ENCODE measurements around the gene ABCA13. TPM values are rescaled to one million over a fixed set of nuclear protein-coding genes. Genes with fewer than 3 reads are reported as not detected.

Gene ABCA13
- total and polyA plus RNA-seq, 2 donors (not counting 3 experiments of a cell fraction or from before 2014, with no cell fraction given), result 0.01 to 0.11 TPM

DNA sequence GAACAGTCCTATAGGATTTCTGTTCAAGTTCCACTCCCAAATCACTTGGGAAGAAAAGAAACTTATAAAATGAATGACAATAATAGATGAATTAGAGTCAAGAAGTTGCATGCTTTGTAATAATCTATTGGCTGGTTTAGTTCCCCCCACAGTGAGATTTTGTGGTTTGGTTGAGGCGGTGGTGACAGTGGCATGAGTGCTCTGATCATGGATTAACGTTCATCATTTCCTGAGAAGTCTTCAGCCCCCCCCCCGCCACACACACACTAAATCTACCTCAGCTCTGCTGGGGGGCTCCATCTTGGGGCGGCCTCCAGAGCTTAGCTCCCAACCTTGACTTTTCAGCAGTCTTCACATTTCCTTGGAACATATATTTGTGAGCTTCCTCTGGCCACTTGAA is 121.7 kb downstream of the ABCA13 start:
- H3K27ac ChIP-seq (ENCODE audit: insufficient read depth, low read depth, low read length), result no peak overlapping the region
- intact Hi-C loops (cut with micrococcal nuclease), result no loop called here
- H3K36me3 ChIP-seq (ENCODE audit: control insufficient read depth in 2 of 2, extremely low read depth in 1 of 2, insufficient read depth in 2 of 2, low read length in 2 of 2), result no peaks in the 10 kb centered on the region
- no peak for TF ChIP-seq JUN (IDR thresholded peaks at IDR 0.05; ENCODE audit: borderline replicate concordance, insufficient read depth, insufficient read length, low read depth)
- no peak for TF ChIP-seq EZH2 (IDR thresholded peaks at IDR 0.05; ENCODE audit: borderline replicate concordance, low read depth, low read length, severe bottlenecking)
- no peak for TF ChIP-seq MYC (IDR thresholded peaks at IDR 0.05; ENCODE audit: low read depth, low read length)
- TF ChIP-seq, protein P1, sequence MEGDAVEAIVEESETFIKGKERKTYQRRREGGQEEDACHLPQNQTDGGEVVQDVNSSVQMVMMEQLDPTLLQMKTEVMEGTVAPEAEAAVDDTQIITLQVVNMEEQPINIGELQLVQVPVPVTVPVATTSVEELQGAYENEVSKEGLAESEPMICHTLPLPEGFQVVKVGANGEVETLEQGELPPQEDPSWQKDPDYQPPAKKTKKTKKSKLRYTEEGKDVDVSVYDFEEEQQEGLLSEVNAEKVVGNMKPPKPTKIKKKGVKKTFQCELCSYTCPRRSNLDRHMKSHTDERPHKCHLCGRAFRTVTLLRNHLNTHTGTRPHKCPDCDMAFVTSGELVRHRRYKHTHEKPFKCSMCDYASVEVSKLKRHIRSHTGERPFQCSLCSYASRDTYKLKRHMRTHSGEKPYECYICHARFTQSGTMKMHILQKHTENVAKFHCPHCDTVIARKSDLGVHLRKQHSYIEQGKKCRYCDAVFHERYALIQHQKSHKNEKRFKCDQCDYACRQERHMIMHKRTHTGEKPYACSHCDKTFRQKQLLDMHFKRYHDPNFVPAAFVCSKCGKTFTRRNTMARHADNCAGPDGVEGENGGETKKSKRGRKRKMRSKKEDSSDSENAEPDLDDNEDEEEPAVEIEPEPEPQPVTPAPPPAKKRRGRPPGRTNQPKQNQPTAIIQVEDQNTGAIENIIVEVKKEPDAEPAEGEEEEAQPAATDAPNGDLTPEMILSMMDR (IDR thresholded peaks at IDR 0.05; ENCODE audit: extremely low read depth in 1 of 2, insufficient read depth in 1 of 2, low read depth in 1 of 2, low read length in 2 of 2), result no peak
- no peaks in the 10 kb centered on the region for H3K79me2 ChIP-seq (ENCODE audit: control insufficient read depth, insufficient read depth, low read length)
- no peak for DNase-seq (ENCODE audit: low read depth, low spot score)
- no peak overlapping the region for H2AFZ ChIP-seq (ENCODE audit: low read depth, low read length)
- H3K4me3 ChIP-seq (replicated peaks in 1 of 3; ENCODE audit: insufficient read depth in 1 of 3, low read depth in 1 of 3, low read length in 3 of 3), result no peak overlapping the region
- H3K9ac ChIP-seq (replicated peaks; ENCODE audit: extremely low read depth, insufficient read depth, low read length), result no peak overlapping the region
- H4K20me1 ChIP-seq (replicated peaks; ENCODE audit: control insufficient read depth, extremely low read depth, insufficient read depth, low read length), result no peaks in the 10 kb centered on the region
- POLR2A ChIA-PET, result no interaction called here
- no peaks in the 10 kb centered on the region for H3K9me1 ChIP-seq (replicated peaks; ENCODE audit: control insufficient read depth, extremely low read depth, insufficient read depth, low read length)
- dilution Hi-C loops (cut with MboI; ENCODE audit: extremely low pct_ligation_motif_present, low sequenced_read_pairs), result no loop called here
- H3K9me3 ChIP-seq (replicated peaks; ENCODE audit: control insufficient read depth, insufficient read depth, low read length), result no peaks in the 10 kb centered on the region
- no peaks in the 10 kb centered on the region for H3K27me3 ChIP-seq (ENCODE audit: control insufficient read depth in 2 of 2, insufficient read depth in 2 of 2, low read length in 2 of 2)
- CTCF ChIA-PET, result no interaction called here
- H3K4me2 ChIP-seq (ENCODE audit: insufficient read depth, low read length), result no peak overlapping the region
- no peaks in the 10 kb centered on the region for H3K4me1 ChIP-seq (ENCODE audit: control insufficient read depth, extremely low read depth, insufficient read depth, low read length)
- BruUV-seq (replicated peaks), result no TSS peak
- FAIRE-seq, result no peak

DNA sequence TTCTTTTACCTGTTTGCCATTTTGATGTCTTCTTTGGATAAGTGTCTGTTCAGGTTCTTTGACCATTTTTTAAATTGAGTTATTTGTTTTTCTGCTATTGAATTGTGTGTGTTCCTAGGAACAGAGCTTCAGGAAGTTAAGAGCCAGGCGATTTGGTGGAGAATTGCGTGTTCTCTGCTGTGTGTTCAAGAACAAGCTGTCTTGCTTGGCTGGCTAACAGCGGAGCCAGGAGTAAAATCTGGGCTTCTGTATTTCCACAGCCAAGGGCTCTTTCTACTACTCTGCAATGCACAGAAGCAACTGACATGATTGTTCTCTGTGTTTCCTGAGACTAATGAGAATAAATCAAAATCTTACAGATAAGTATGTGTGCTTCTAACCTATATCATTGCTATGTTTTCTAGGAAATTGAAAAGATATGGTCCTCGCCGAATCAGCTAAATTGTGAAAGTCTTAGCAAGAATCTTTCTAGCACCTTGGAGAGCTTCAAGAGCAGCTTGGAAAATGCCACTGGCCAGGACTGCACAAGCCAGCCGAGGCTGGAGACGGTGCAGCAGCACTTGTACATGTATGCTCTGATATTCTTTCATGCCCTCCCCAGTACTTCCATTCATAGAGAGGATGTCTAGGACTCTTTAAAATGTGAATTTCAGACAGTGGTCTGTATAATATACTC is 124.2 kb downstream of the ABCA13 start:
- Histone ChIP-seq H3K27ac (ENCODE audit: insufficient read depth, low read depth, low read length) (no peak overlapping the region), H3K4me1 (ENCODE audit: control insufficient read depth, extremely low read depth, insufficient read depth, low read length) (peaks cover 3% of the 10 kb centered on the region), H3K27me3 (ENCODE audit: control insufficient read depth in 2 of 2, insufficient read depth in 2 of 2, low read length in 2 of 2) (no peaks in the 10 kb centered on the region), H4K20me1 (replicated peaks; ENCODE audit: control insufficient read depth, extremely low read depth, insufficient read depth, low read length) (no peaks in the 10 kb centered on the region), H2AFZ (ENCODE audit: low read depth, low read length) (no peak overlapping the region), H3K4me2 (ENCODE audit: insufficient read depth, low read length) (no peak overlapping the region), H3K9me3 (replicated peaks; ENCODE audit: control insufficient read depth, insufficient read depth, low read length) (no peaks in the 10 kb centered on the region), H3K36me3 (ENCODE audit: control insufficient read depth in 2 of 2, extremely low read depth in 1 of 2, insufficient read depth in 2 of 2, low read length in 2 of 2) (no peaks in the 10 kb centered on the region), H3K9ac (replicated peaks; ENCODE audit: extremely low read depth, insufficient read depth, low read length) (no peak overlapping the region), H3K9me1 (replicated peaks; ENCODE audit: control insufficient read depth, extremely low read depth, insufficient read depth, low read length) (no peaks in the 10 kb centered on the region), H3K4me3 (replicated peaks in 1 of 3; ENCODE audit: insufficient read depth in 1 of 3, low read depth in 1 of 3, low read length in 3 of 3) (no peak overlapping the region), H3K79me2 (ENCODE audit: control insufficient read depth, insufficient read depth, low read length) (no peaks in the 10 kb centered on the region)
- DNase-seq (ENCODE audit: low read depth, low spot score) (no peak), FAIRE-seq (no peak)
- intact Hi-C loops (cut with micrococcal nuclease), result loop anchor here (5.0 kb wide), 1 partner anchor 1797 kb away; the partner anchor contains the start of gene ZPBP
- BruUV-seq (replicated peaks), result no TSS peak
- ChIA-PET POLR2A (no interaction called here), CTCF (no interaction called here)
- dilution Hi-C loops (cut with MboI; ENCODE audit: extremely low pct_ligation_motif_present, low sequenced_read_pairs), result no loop called here
- TF ChIP-seq POLR2A (IDR thresholded peaks at IDR 0.05; ENCODE audit: low read depth, low read length) (no peak), EZH2 (IDR thresholded peaks at IDR 0.05; ENCODE audit: borderline replicate concordance, low read depth, low read length, severe bottlenecking) (no peak), GATA2 (IDR thresholded peaks at IDR 0.05; ENCODE audit: insufficient read depth, insufficient read length, low read depth, low read length) (no peak), POLR2AphosphoS5 (IDR thresholded peaks at IDR 0.05; ENCODE audit: insufficient read depth, low read depth, low read length) (no peak), FOS (IDR thresholded peaks at IDR 0.05; ENCODE audit: borderline replicate concordance, insufficient read depth, low read length) (no peak), JUN (IDR thresholded peaks at IDR 0.05; ENCODE audit: borderline replicate concordance, insufficient read depth, insufficient read length, low read depth) (no peak), MYC (IDR thresholded peaks at IDR 0.05; ENCODE audit: low read depth, low read length) (no peak)
- TF ChIP-seq, protein P1 (IDR thresholded peaks at IDR 0.05; ENCODE audit: extremely low read depth in 1 of 2, insufficient read depth in 1 of 2, low read depth in 1 of 2, low read length in 2 of 2), result no peak
- TF ChIP-seq, protein P2, sequence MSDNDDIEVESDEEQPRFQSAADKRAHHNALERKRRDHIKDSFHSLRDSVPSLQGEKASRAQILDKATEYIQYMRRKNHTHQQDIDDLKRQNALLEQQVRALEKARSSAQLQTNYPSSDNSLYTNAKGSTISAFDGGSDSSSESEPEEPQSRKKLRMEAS (IDR thresholded peaks at IDR 0.05; ENCODE audit: insufficient read depth, insufficient read length), result no peak
